ENCODE measurements around the gene MRPL55. TPM values are rescaled to one million over a fixed set of nuclear protein-coding genes. Genes with fewer than 3 reads are reported as not detected.
A peak's percentile ranks its signal among the peaks of the same experiment; 100 is the strongest.

The MRPL55 gene
- total and polyA plus RNA-seq, 2 of the 4 experiments (the other 2 are of a cell fraction) = 48.9 to 95.4 TPM

DNA sequence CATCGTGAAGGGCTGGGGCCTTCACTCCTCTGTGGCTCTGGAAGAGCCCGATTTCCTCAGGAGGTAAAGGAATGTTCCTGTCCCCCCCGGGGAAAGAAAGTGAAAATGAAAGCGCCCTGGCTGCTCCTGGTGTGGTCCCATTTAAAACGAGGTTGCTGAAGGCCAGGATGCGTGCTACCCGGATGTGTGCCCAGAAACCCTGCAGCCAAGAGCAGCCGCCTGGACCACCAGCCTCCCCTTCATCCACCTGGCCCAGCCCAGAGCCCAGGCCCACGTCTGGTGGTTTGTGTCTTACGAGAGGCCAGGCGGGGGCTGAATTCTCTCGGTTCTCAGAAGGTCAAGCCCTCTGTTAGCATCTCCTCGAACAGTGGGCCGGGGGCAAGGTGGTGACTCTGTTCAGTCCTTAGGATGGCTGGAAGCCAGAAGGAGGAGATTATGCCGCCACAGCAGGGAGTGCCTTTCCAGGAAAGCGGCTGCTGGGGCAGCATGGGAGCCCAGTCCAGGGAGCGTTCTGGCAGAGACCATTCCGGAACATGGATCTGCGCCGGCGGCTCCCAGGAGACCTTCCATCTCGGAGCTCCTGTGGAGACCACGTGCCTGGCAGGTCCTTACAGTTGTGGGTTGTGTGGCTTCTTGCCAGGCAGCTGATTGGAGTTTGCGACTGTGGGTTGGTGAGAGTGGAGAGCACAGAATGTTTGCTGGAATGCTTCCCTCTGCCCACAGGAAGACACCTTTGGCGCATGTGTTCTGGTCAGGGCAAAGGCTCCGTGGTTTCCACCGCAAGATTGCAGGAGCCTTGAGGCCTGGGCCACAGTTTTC lies 32.3 kb upstream of the MRPL55 start:
- Histone ChIP-seq H2AK5ac (ENCODE audit: low read depth, low read length) (peak overlapping the region; percentile 74), H3K9me3 (ENCODE audit: control insufficient read depth, insufficient read depth, low read length) (no peaks in the 10 kb centered on the region), H3K9ac (ENCODE audit: low read depth, low read length) (peak overlapping the region; percentile 91), H4K20me1 (ENCODE audit: insufficient read depth, low read length) (peaks cover 59% of the 10 kb centered on the region), H3K27ac (ENCODE audit: insufficient read depth, low read length) (peak overlapping the region; percentile 87), H3K56ac (ENCODE audit: extremely low read depth, insufficient read depth, low read length) (peak overlapping the region; percentile 53; the same call in 1 of the 2 replicates), H2BK5ac (ENCODE audit: low read depth, low read length, poor library complexity, severe bottlenecking) (peak overlapping the region; percentile 79), H2BK15ac (ENCODE audit: low read depth, low read length) (no peak overlapping the region), H2AK9ac (replicated peaks; ENCODE audit: low read depth, low read length, poor library complexity) (peak overlapping the region; percentile 97), H2BK20ac (ENCODE audit: low read depth, low read length) (no peak overlapping the region), H3K36me3 (ENCODE audit: control insufficient read depth, insufficient read depth, low read length) (peaks cover 8% of the 10 kb centered on the region), H3K27me3 (ENCODE audit: control insufficient read depth, insufficient read depth, low read length) (peaks cover 3% of the 10 kb centered on the region), H3K14ac (replicated peaks; ENCODE audit: low read depth, low read length) (peak overlapping the region; percentile 94), H3K23ac (ENCODE audit: low read depth, low read length) (peak overlapping the region; percentile 93), H2AFZ (replicated peaks; ENCODE audit: low read length, poor library complexity) (peak overlapping the region; percentile 93), H3K9me1 (ENCODE audit: insufficient read depth, low read length) (peaks cover 24% of the 10 kb centered on the region), H3K4me2 (ENCODE audit: low read depth, low read length) (peak overlapping the region; percentile 93), H3K4ac (ENCODE audit: low read depth, low read length) (peak overlapping the region; percentile 91), H3K18ac (ENCODE audit: low read depth, low read length) (no peak overlapping the region), H3K4me3 (ENCODE audit: insufficient read depth, low read depth, low read length) (peak overlapping the region; percentile 84), H3K4me1 (ENCODE audit: control insufficient read depth, insufficient read depth, low read length) (peaks cover 19% of the 10 kb centered on the region), H3K79me1 (ENCODE audit: low read depth in 1 of 2, low read length in 2 of 2) (peaks cover 0 to 49% of the 10 kb centered on the region in 2 experiments; a peak in 2 of 4 replicates), H4K8ac (ENCODE audit: low read depth in 2 of 2, low read length in 2 of 2) (peak overlapping the region; percentile 28 to 77; a peak in 2 of 4 replicates), H2BK120ac (ENCODE audit: low read depth, low read length) (no peak overlapping the region), H4K91ac (ENCODE audit: insufficient read depth, low read depth, low read length) (peak overlapping the region; percentile 52), H4K5ac (ENCODE audit: low read depth, low read length) (no peak overlapping the region; the same call in none of the 2 replicates)
- dilution Hi-C loops (cut with HindIII; ENCODE audit: low sequenced_read_pairs, unreplicated experiment) (no loop called here), intact Hi-C loops (cut with micrococcal nuclease) (loop anchor here (5.0 kb wide), 1 partner anchor 39 kb away; the partner anchor contains the start of gene C1orf35), in situ Hi-C loops (cut with MboI; ENCODE audit: low sequenced_read_pairs) (no loop called here)
- 79% methylated on average over 7 of the region's 27 CpGs; no CpG with 5 or more reads in 1 of the 2 experiments for WGBS, 2 experiments (ENCODE audit: extremely low coverage in 2 of 2, insufficient read length in 1 of 2)
- DNase-seq = peak; percentile 33
- no peak for ATAC-seq (ENCODE audit: low read depth)
- TSS peak; percentile 53 for BruUV-seq (replicated peaks)
- ChIA-PET CTCF (no interaction called here), POLR2A (ENCODE audit: unreplicated experiment) (no interaction called here)
- TF ChIP-seq MAZ (IDR thresholded peaks at IDR 0.05; ENCODE audit: borderline replicate concordance, low read depth, low read length) = no peak
- no peak for TF ChIP-seq POLR2A (IDR thresholded peaks at IDR 0.05; ENCODE audit: low read depth, low read length)
- no peak for TF ChIP-seq MXI1 (IDR thresholded peaks at IDR 0.05; ENCODE audit: borderline replicate concordance, low read depth, low read length)
- TF ChIP-seq SMC3 (IDR thresholded peaks at IDR 0.05; ENCODE audit: low read depth, low read length) = no peak
- TF ChIP-seq CTCF (conservative IDR thresholded peaks at IDR 0.05; ENCODE audit: low read depth, low read length) = no peak
- TF ChIP-seq BHLHE40 (IDR thresholded peaks at IDR 0.05; ENCODE audit: low read depth, low read length) = no peak
- no peak for TF ChIP-seq MAFK (IDR thresholded peaks at IDR 0.05; ENCODE audit: low read depth, low read length)
- no peak for TF ChIP-seq CEBPB (IDR thresholded peaks at IDR 0.05; ENCODE audit: low read depth, low read length)
- TF ChIP-seq NFE2L2 (IDR thresholded peaks at IDR 0.05; ENCODE audit: low read depth, low read length) = no peak
- TF ChIP-seq, protein P1, sequence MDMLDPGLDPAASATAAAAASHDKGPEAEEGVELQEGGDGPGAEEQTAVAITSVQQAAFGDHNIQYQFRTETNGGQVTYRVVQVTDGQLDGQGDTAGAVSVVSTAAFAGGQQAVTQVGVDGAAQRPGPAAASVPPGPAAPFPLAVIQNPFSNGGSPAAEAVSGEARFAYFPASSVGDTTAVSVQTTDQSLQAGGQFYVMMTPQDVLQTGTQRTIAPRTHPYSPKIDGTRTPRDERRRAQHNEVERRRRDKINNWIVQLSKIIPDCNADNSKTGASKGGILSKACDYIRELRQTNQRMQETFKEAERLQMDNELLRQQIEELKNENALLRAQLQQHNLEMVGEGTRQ (IDR thresholded peaks at IDR 0.05; ENCODE audit: low read depth, low read length) = no peak
- TF ChIP-seq FOS (IDR thresholded peaks at IDR 0.05; ENCODE audit: low read depth, low read length) = no peak
- TF ChIP-seq ELK1 (IDR thresholded peaks at IDR 0.05; ENCODE audit: borderline replicate concordance, low read depth, low read length) = no peak
- TF ChIP-seq CHD1 (IDR thresholded peaks at IDR 0.05; ENCODE audit: low read depth, low read length) = no peak
- no peak for TF ChIP-seq RFX5 (IDR thresholded peaks at IDR 0.05; ENCODE audit: low read depth, low read length)
